ENCODE measurements around the gene CLSTN1. TPM values are rescaled to one million over a fixed set of nuclear protein-coding genes. Genes with fewer than 3 reads are reported as not detected.

Gene CLSTN1
- total RNA-seq, 1 experiment from 2014 or later: 100 TPM

GRCh38 chr1:9730096-9730901, 93.5 kb downstream of the CLSTN1 start:
- no peak overlapping the region for H3K4me2 ChIP-seq (ENCODE audit: insufficient read depth, insufficient read length, low read length)
- H2BK20ac ChIP-seq (ENCODE audit: low read depth, low read length, poor library complexity, severe bottlenecking): no peak overlapping the region
- Mint-ChIP-seq H3K9me3 (no peaks in the 10 kb centered on the region), H3K27ac (peak overlapping the region in 2 of 3 experiments; percentile 15 to 24; a peak in 2 of 7 replicates), H3K4me3 (no peak overlapping the region), H3K4me1 (no peaks in the 10 kb centered on the region; a peak in 1 of 4 replicates), H3K36me3 (ENCODE audit: insufficient read depth in 1 of 3, low read depth in 3 of 3) (peaks cover 57 to 79% (median 74%) of the 10 kb centered on the region in 3 experiments), H3K27me3 (ENCODE audit: low read depth) (peaks cover 2% of the 10 kb centered on the region; the same call in 1 of the 2 replicates)
- peaks cover 5% of the 10 kb centered on the region for H3K9me3 ChIP-seq (ENCODE audit: control insufficient read depth, low read depth, low read length)
- no peak overlapping the region for H3T11ph ChIP-seq (ENCODE audit: low read length)
- H3K18ac ChIP-seq (ENCODE audit: insufficient read length, low read depth, low read length): no peak overlapping the region
- DNase-seq: no peak
- no peak overlapping the region; the same call in 1 of the 2 replicates for H3K14ac ChIP-seq (ENCODE audit: insufficient read depth, low read length)
- H2BK120ac ChIP-seq (ENCODE audit: low read depth, low read length, poor library complexity, severe bottlenecking): no peak overlapping the region
- no CpG with 5 or more reads among the region's 45 CpGs for WGBS (ENCODE audit: extremely low coverage, insufficient read length, low lambda C conversion rate)
- no peak overlapping the region for H2AK5ac ChIP-seq (ENCODE audit: insufficient read length, low read length)
- H3K23me2 ChIP-seq (ENCODE audit: insufficient read length, low read depth, low read length, poor library complexity, severe bottlenecking): no peaks in the 10 kb centered on the region
- H2AFZ ChIP-seq (ENCODE audit: low read length): no peak overlapping the region
- H4K91ac ChIP-seq (ENCODE audit: insufficient read length, low read depth, low read length): no peak overlapping the region
- H3K79me1 ChIP-seq (ENCODE audit: insufficient read depth, low read depth, low read length, poor library complexity, severe bottlenecking): no peaks in the 10 kb centered on the region
- H3K79me2 ChIP-seq (ENCODE audit: insufficient read depth, low read length): no peaks in the 10 kb centered on the region
- H3K23ac ChIP-seq (ENCODE audit: insufficient read length, low read depth, low read length): no peak overlapping the region
- no peak overlapping the region for H3K4ac ChIP-seq (ENCODE audit: low read depth, low read length)
- TF ChIP-seq CTCF (conservative IDR thresholded peaks at IDR 0.05): no peak
- no peak overlapping the region for H3K27ac ChIP-seq (ENCODE audit: insufficient read length, low read depth, low read length)
- no peak overlapping the region for H3K56ac ChIP-seq (ENCODE audit: insufficient read length, low read depth, low read length)
- no peaks in the 10 kb centered on the region for H4K20me1 ChIP-seq (ENCODE audit: control insufficient read depth, insufficient read depth, insufficient read length)
- no peak overlapping the region for H4K5ac ChIP-seq (ENCODE audit: insufficient read length, low read depth, low read length)
- no peak overlapping the region for H3K9ac ChIP-seq (ENCODE audit: extremely low read depth, insufficient read length, low read length)
- H2BK15ac ChIP-seq (ENCODE audit: low read depth, low read length): no peak overlapping the region
- H2BK12ac ChIP-seq (ENCODE audit: insufficient read length, low read depth, low read length): no peak overlapping the region
- H4K8ac ChIP-seq (replicated peaks; ENCODE audit: insufficient read length, low read depth, low read length): no peak overlapping the region
- H3K4me1 ChIP-seq (ENCODE audit: insufficient read depth, low read length): no peaks in the 10 kb centered on the region
- no peaks in the 10 kb centered on the region for H3K27me3 ChIP-seq (ENCODE audit: insufficient read depth, low read length)
- H2BK5ac ChIP-seq (ENCODE audit: insufficient read length, low read length): no peak overlapping the region
